Astrocyte (in vitro differentiated cells and primary cell): Measurements from ENCODE around the gene LAMC1. TPM values are rescaled to one million over a fixed set of nuclear protein-coding genes. Genes with fewer than 3 reads are reported as not detected.

Experiments used
- DNase-seq: peaks from one replicate; pipeline ENCODE4 v3.0.0-alpha.2; 2010; ENCODE audit warnings: low read depth
- FAIRE-seq: peaks from 2 replicates; lab custom pipeline; 2011; peaks lifted over from hg19 to GRCh38; lab: Jason Lieb, UNC
- H2AFZ ChIP-seq: 2 replicates; pipeline ENCODE4 v1.6.0; 2012; ENCODE audit warnings: low read depth, low read length, inconsistent platforms
- H3K27ac ChIP-seq: 2 replicates; pipeline ENCODE4 v1.5.1; 2011; ENCODE audit warnings: low read depth, low read length, inconsistent platforms
- H3K27me3 ChIP-seq: 2 replicates; pipeline ENCODE4 v1.6.0; 2011; ENCODE audit warnings: low read length, inconsistent platforms; ENCODE audit not compliant: insufficient read depth
- H3K36me3 ChIP-seq: 2 replicates; pipeline ENCODE4 v1.5.1; 2011; ENCODE audit warnings: low read length, inconsistent platforms; ENCODE audit not compliant: insufficient read depth
- H3K4me1 ChIP-seq: 2 replicates; pipeline ENCODE4 v1.5.1; 2011; ENCODE audit warnings: low read length, inconsistent platforms; ENCODE audit not compliant: insufficient read depth
- H3K4me2 ChIP-seq: 2 replicates; pipeline ENCODE4 v1.6.0; 2012; ENCODE audit warnings: low read length, inconsistent platforms
- H3K4me3 ChIP-seq: 2 replicates; pipeline ENCODE4 v1.5.1; 2011; ENCODE audit warnings: low read depth, mild to moderate bottlenecking, low read length, inconsistent platforms; ENCODE audit not compliant: insufficient read depth
- H3K79me2 ChIP-seq: 2 replicates; pipeline ENCODE4 v1.6.0; 2012; ENCODE audit warnings: mild to moderate bottlenecking, low read length, inconsistent platforms; ENCODE audit not compliant: insufficient read depth
- H3K9ac ChIP-seq: 2 replicates; pipeline ENCODE4 v1.6.0; 2012; ENCODE audit warnings: mild to moderate bottlenecking, low read length, inconsistent platforms
- H3K9me3 ChIP-seq: 2 replicates; pipeline ENCODE4 v1.5.1; 2012; ENCODE audit warnings: low read depth, mild to moderate bottlenecking, low read length, inconsistent platforms; ENCODE audit not compliant: insufficient read depth
- H4K20me1 ChIP-seq: 2 replicates; pipeline ENCODE4 v1.6.0; 2012; ENCODE audit warnings: low read length, inconsistent platforms; ENCODE audit not compliant: insufficient read depth
- H3K27ac Mint-ChIP-seq: one replicate; pipeline ENCODE4 v1.8.0; 2021; ENCODE audit warnings: mild to moderate bottlenecking, mixed read lengths; ENCODE audit not compliant: unreplicated experiment
- H3K27me3 Mint-ChIP-seq: one replicate; pipeline ENCODE4 v1.8.0; 2021; ENCODE audit warnings: low read depth, mixed read lengths; ENCODE audit not compliant: unreplicated experiment
- H3K36me3 Mint-ChIP-seq: one replicate; pipeline ENCODE4 v1.8.0; 2021; ENCODE audit warnings: low read depth, mixed read lengths; ENCODE audit not compliant: unreplicated experiment
- H3K4me1 Mint-ChIP-seq: one replicate; pipeline ENCODE4 v1.8.0; 2021; ENCODE audit warnings: low read depth, mixed read lengths; ENCODE audit not compliant: unreplicated experiment
- H3K4me3 Mint-ChIP-seq: one replicate; pipeline ENCODE4 v1.8.0; 2021; ENCODE audit warnings: mild to moderate bottlenecking, moderate library complexity, mixed read lengths; ENCODE audit not compliant: unreplicated experiment
- H3K9me3 Mint-ChIP-seq: one replicate; pipeline ENCODE4 v1.8.0; 2021; ENCODE audit warnings: mild to moderate bottlenecking, mixed read lengths; ENCODE audit not compliant: unreplicated experiment
- EZH2 ChIP-seq: IDR thresholded peaks from 2 replicates; pipeline ENCODE4 v1.6.1; 2012; ENCODE audit warnings: mild to moderate bottlenecking, low read length, inconsistent platforms; ENCODE audit not compliant: insufficient read depth
- total RNA-seq: library from RNA; stranded (reverse); gene quantifications from 2 replicates; pipeline ENCODE4 v1.2.1, GENCODE V29; 2021
- TF ChIP-seq, protein P1 (sequence below): IDR thresholded peaks from 2 replicates; pipeline ENCODE4 v1.5.1; 2011; ENCODE audit warnings: low read depth, mild to moderate bottlenecking, inconsistent platforms, low read length, moderate library complexity; ENCODE audit not compliant: insufficient read depth

Gene LAMC1
- total RNA-seq, 1 donor from 2014 or later: 270 TPM

DNA sequence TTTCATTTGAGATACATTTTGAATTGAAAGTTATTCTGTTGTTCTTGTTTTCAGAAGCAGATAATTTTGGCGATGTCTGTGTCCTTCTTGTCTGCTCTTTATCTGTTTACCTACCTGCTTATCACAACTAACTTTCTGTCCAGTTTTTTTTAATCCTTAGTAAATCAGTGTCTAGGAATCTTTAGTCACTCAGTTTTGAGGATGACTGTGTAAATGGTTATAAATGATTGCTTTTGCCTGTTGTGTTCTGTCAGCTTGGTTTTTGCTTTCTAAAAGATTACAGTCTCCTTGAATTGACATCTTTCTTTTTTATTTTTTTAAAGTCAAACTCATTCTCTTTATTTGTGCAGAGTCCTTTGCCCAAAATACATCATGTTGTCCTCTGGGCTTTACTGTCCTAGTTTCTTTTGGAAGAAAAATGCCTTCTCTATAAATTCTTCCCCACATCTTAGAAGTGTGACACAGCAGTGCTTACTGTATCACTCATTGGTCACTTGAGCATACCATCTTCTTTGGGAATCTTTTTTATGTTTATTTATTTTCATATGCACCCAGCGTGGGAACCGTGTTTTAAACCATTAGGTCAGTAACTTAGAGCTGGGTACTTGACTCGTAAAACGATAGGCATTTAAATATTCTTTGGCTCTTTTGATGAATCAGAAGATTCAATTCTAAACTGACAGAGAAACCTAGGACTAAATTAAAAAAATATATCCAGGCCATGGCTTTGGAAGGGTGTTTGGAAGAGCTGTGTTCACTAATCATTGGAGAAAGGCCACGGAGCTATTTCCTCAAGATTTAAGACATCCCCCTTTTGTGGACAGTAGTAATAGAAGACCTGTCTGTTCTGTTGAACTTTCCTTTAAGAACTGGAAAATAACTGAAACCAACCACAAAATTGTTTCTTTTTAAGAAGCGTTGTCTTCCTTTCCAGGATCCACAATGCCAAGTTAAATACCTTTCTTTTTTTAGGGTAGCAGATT is 20.9 kb downstream of the LAMC1 start:
- Histone ChIP-seq H3K27me3 (no peaks in the 10 kb centered on the region), H3K79me2 (peaks cover 98% of the 10 kb centered on the region), H3K4me3 (no peak overlapping the region), H4K20me1 (peaks cover 18% of the 10 kb centered on the region), H3K4me2 (peak overlapping the region; percentile 69), H3K9me3 (no peaks in the 10 kb centered on the region), H3K27ac (peak overlapping the region; percentile 93), H3K36me3 (no peaks in the 10 kb centered on the region), H3K4me1 (peaks cover 54% of the 10 kb centered on the region), H3K9ac (peak overlapping the region; percentile 79), H2AFZ (no peak overlapping the region)
- no peaks in the 10 kb centered on the region for H3K27me3 Mint-ChIP-seq
- peak overlapping the region; percentile 90 for H3K27ac Mint-ChIP-seq
- peaks cover 71% of the 10 kb centered on the region for H3K4me1 Mint-ChIP-seq
- peaks cover 1% of the 10 kb centered on the region for H3K36me3 Mint-ChIP-seq
- H3K9me3 Mint-ChIP-seq: no peaks in the 10 kb centered on the region
- H3K4me3 Mint-ChIP-seq: no peak overlapping the region
- DNase-seq (peak; percentile 93), FAIRE-seq (no peak)
- TF ChIP-seq EZH2: no peak
- TF ChIP-seq, protein P1, sequence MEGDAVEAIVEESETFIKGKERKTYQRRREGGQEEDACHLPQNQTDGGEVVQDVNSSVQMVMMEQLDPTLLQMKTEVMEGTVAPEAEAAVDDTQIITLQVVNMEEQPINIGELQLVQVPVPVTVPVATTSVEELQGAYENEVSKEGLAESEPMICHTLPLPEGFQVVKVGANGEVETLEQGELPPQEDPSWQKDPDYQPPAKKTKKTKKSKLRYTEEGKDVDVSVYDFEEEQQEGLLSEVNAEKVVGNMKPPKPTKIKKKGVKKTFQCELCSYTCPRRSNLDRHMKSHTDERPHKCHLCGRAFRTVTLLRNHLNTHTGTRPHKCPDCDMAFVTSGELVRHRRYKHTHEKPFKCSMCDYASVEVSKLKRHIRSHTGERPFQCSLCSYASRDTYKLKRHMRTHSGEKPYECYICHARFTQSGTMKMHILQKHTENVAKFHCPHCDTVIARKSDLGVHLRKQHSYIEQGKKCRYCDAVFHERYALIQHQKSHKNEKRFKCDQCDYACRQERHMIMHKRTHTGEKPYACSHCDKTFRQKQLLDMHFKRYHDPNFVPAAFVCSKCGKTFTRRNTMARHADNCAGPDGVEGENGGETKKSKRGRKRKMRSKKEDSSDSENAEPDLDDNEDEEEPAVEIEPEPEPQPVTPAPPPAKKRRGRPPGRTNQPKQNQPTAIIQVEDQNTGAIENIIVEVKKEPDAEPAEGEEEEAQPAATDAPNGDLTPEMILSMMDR: no peak

DNA sequence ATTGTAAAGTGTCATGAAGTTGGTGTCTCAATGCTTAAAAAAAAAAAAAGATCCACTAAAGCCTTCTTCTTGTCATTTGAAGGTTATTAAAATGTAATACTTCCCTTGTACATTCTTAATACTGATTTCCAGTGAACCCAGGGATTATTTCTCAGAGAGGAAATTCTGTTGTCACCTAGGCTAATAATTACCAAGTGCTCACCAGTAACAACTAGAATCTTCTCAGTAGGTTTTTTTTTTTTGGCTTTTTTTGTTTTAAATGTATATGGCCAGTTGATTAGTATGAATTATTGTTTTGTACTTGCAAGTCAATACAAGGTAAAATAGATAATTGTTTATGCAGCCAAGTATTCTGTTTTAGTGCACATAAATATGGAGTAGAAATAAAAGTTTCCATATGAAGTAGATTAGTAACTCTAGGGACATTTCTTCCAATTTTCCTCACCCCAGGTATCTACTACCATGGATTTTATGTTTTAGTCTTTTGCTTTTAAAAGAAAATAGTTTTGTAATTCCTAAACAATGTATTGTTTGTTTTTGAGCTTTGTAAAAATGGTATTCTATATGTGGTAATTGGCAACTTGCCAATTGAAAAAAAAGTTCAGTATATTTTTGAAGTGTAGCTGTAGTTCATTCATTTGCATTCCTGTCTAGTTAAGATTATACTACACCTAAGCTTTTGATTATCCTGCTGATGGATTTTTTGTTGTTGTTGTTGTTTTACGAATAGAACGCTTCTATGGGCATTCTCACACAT is 21.9 kb downstream of the LAMC1 start:
- peak overlapping the region; percentile 31 for H3K4me3 Mint-ChIP-seq
- Histone ChIP-seq H3K4me3 (no peak overlapping the region), H3K9ac (peak overlapping the region; percentile 79), H3K27ac (peak overlapping the region; percentile 93), H3K27me3 (no peaks in the 10 kb centered on the region), H3K4me1 (peaks cover 45% of the 10 kb centered on the region), H2AFZ (no peak overlapping the region), H3K79me2 (peaks cover 100% of the 10 kb centered on the region), H3K9me3 (no peaks in the 10 kb centered on the region), H3K36me3 (no peaks in the 10 kb centered on the region), H3K4me2 (peak overlapping the region; percentile 69), H4K20me1 (peaks cover 18% of the 10 kb centered on the region)
- FAIRE-seq (no peak), DNase-seq (no peak)
- no peaks in the 10 kb centered on the region for H3K27me3 Mint-ChIP-seq
- H3K9me3 Mint-ChIP-seq: no peaks in the 10 kb centered on the region
- TF ChIP-seq EZH2: no peak
- TF ChIP-seq, protein P1: no peak
- peaks cover 63% of the 10 kb centered on the region for H3K4me1 Mint-ChIP-seq
- peaks cover 1% of the 10 kb centered on the region for H3K36me3 Mint-ChIP-seq
- peak overlapping the region; percentile 90 for H3K27ac Mint-ChIP-seq
